ENCODE results near the gene EPB41L5.

The EPB41L5 gene

DNA sequence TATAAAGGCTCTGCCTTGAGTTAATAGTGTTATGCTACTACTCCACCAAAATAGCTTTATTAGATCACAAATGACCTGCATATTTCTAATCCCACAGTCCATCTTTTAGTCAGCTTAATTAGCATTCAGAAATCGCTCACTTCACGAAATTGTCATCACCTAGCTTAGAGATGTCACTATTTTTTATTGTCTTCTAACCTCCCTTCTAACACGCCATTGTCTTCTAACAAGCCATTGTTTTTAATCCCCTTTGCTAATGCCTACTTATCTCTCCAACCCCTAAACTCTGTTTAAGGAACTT lies 97.1 kb downstream of the EPB41L5 start:
- Histone ChIP-seq H3K9ac (ENCODE audit: low read length) (no peak overlapping the region), H3K4me1 (ENCODE audit: insufficient read depth, low read length, severe bottlenecking) (peaks cover 16% of the 10 kb centered on the region), H3F3A (ENCODE audit: insufficient read depth, low read length) (no peaks in the 10 kb centered on the region), H2AFZ (ENCODE audit: low read length) (no peak overlapping the region), H3K9me2 (ENCODE audit: low read depth, low read length) (no peaks in the 10 kb centered on the region), H3K9me3 (ENCODE audit: low read length) (no peaks in the 10 kb centered on the region), H3K36me3 (ENCODE audit: insufficient read depth, low read length) (no peaks in the 10 kb centered on the region), H3K4me2 (ENCODE audit: low read length) (no peak overlapping the region), H3K27ac (ENCODE audit: low read depth, low read length, poor library complexity, severe bottlenecking) (no peak overlapping the region), H3K27me3 (ENCODE audit: insufficient read depth, low read length) (no peaks in the 10 kb centered on the region), H3K4me3 (ENCODE audit: low read depth, low read length, poor library complexity, severe bottlenecking) (no peak overlapping the region), H3K79me2 (ENCODE audit: insufficient read depth, low read length) (no peaks in the 10 kb centered on the region), H4K20me1 (ENCODE audit: insufficient read depth, low read length) (no peaks in the 10 kb centered on the region)
- TF ChIP-seq, protein P1, sequence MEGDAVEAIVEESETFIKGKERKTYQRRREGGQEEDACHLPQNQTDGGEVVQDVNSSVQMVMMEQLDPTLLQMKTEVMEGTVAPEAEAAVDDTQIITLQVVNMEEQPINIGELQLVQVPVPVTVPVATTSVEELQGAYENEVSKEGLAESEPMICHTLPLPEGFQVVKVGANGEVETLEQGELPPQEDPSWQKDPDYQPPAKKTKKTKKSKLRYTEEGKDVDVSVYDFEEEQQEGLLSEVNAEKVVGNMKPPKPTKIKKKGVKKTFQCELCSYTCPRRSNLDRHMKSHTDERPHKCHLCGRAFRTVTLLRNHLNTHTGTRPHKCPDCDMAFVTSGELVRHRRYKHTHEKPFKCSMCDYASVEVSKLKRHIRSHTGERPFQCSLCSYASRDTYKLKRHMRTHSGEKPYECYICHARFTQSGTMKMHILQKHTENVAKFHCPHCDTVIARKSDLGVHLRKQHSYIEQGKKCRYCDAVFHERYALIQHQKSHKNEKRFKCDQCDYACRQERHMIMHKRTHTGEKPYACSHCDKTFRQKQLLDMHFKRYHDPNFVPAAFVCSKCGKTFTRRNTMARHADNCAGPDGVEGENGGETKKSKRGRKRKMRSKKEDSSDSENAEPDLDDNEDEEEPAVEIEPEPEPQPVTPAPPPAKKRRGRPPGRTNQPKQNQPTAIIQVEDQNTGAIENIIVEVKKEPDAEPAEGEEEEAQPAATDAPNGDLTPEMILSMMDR (IDR thresholded peaks at IDR 0.05; ENCODE audit: low read length), result no peak
- no peak for TF ChIP-seq EZH2 (IDR thresholded peaks at IDR 0.05; ENCODE audit: borderline replicate concordance, low read length)

DNA sequence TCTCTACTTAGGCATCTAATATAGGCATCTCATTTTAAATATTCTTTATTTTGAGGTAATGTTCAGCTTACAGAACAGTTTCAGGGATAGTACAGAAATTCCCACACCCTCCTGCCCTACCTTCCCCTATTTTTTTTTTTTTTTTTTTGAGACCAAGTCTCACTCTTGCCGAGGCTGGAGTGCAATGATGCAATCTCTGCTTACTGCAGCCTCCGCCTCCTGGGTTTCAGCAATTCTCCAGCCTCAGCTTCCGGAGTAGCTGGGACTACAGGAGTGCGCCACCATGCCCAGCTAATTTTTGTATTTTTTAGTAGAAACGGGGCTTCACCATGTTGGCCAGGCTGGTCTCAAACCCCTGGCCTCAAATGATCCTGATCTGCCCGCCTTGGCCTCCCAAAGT lies 97.6 kb downstream of the EPB41L5 start:
- Histone ChIP-seq H3K9me2 (ENCODE audit: low read depth, low read length) (no peaks in the 10 kb centered on the region), H3K27me3 (ENCODE audit: insufficient read depth, low read length) (no peaks in the 10 kb centered on the region), H3K9me3 (ENCODE audit: low read length) (no peaks in the 10 kb centered on the region), H3K9ac (ENCODE audit: low read length) (no peak overlapping the region), H3K4me2 (ENCODE audit: low read length) (no peak overlapping the region), H3F3A (ENCODE audit: insufficient read depth, low read length) (no peaks in the 10 kb centered on the region), H3K4me3 (ENCODE audit: low read depth, low read length, poor library complexity, severe bottlenecking) (no peak overlapping the region), H4K20me1 (ENCODE audit: insufficient read depth, low read length) (no peaks in the 10 kb centered on the region), H3K27ac (ENCODE audit: low read depth, low read length, poor library complexity, severe bottlenecking) (no peak overlapping the region), H3K4me1 (ENCODE audit: insufficient read depth, low read length, severe bottlenecking) (peaks cover 16% of the 10 kb centered on the region), H3K79me2 (ENCODE audit: insufficient read depth, low read length) (no peaks in the 10 kb centered on the region), H3K36me3 (ENCODE audit: insufficient read depth, low read length) (no peaks in the 10 kb centered on the region), H2AFZ (ENCODE audit: low read length) (no peak overlapping the region)
- TF ChIP-seq EZH2 (IDR thresholded peaks at IDR 0.05; ENCODE audit: borderline replicate concordance, low read length), result no peak
- TF ChIP-seq, protein P1 (IDR thresholded peaks at IDR 0.05; ENCODE audit: low read length), result no peak

DNA sequence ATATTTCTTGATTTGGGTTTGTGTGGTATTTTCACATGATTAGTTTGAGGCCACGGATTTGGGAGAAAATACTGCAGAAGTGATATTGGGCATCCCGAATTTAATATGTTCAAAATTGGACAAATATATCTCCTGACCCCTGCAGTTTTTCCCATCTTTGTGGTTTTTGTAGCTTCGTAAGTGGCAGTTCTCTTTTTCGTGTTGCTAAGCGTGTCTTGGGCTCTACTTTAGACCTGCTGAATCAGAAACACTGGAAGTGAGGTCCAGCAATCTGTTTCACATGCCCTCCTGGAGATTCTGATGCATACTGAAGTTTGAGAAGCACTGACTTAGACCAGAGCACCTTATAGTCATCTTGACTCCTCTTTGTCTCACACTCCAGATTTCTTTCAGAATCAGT lies 98.3 kb downstream of the EPB41L5 start:
- Histone ChIP-seq H3F3A (ENCODE audit: insufficient read depth, low read length) (no peaks in the 10 kb centered on the region), H3K27ac (ENCODE audit: low read depth, low read length, poor library complexity, severe bottlenecking) (no peak overlapping the region), H3K9me3 (ENCODE audit: low read length) (no peaks in the 10 kb centered on the region)

More for the DNA sequence above, 98.3 kb downstream of the EPB41L5 start:
- no peaks in the 10 kb centered on the region for H3K79me2 ChIP-seq (ENCODE audit: insufficient read depth, low read length)
- no peaks in the 10 kb centered on the region for H4K20me1 ChIP-seq (ENCODE audit: insufficient read depth, low read length)
- no peaks in the 10 kb centered on the region for H3K9me2 ChIP-seq (ENCODE audit: low read depth, low read length)
- no peaks in the 10 kb centered on the region for H3K36me3 ChIP-seq (ENCODE audit: insufficient read depth, low read length)
- TF ChIP-seq, protein P1 (IDR thresholded peaks at IDR 0.05; ENCODE audit: low read length), result no peak
- no peak for TF ChIP-seq EZH2 (IDR thresholded peaks at IDR 0.05; ENCODE audit: borderline replicate concordance, low read length)
- no peak overlapping the region for H3K4me3 ChIP-seq (ENCODE audit: low read depth, low read length, poor library complexity, severe bottlenecking)
- H3K9ac ChIP-seq (ENCODE audit: low read length), result no peak overlapping the region
- H2AFZ ChIP-seq (ENCODE audit: low read length), result no peak overlapping the region
- H3K4me1 ChIP-seq (ENCODE audit: insufficient read depth, low read length, severe bottlenecking), result peaks cover 16% of the 10 kb centered on the region
- H3K27me3 ChIP-seq (ENCODE audit: insufficient read depth, low read length), result no peaks in the 10 kb centered on the region
- H3K4me2 ChIP-seq (ENCODE audit: low read length), result no peak overlapping the region
